ENCODE measurements around the gene PCDHGC4.

- TF ChIP-seq POLR2A (IDR thresholded peaks at IDR 0.05) = no peak
- TF ChIP-seq, protein P1, sequence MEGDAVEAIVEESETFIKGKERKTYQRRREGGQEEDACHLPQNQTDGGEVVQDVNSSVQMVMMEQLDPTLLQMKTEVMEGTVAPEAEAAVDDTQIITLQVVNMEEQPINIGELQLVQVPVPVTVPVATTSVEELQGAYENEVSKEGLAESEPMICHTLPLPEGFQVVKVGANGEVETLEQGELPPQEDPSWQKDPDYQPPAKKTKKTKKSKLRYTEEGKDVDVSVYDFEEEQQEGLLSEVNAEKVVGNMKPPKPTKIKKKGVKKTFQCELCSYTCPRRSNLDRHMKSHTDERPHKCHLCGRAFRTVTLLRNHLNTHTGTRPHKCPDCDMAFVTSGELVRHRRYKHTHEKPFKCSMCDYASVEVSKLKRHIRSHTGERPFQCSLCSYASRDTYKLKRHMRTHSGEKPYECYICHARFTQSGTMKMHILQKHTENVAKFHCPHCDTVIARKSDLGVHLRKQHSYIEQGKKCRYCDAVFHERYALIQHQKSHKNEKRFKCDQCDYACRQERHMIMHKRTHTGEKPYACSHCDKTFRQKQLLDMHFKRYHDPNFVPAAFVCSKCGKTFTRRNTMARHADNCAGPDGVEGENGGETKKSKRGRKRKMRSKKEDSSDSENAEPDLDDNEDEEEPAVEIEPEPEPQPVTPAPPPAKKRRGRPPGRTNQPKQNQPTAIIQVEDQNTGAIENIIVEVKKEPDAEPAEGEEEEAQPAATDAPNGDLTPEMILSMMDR (IDR thresholded peaks at IDR 0.05) = no peak
Observed at GRCh38 chr5:141514330-141515133, 29.7 kb downstream of the PCDHGC4 start.

All from uterus (tissue), 2 donors.